Testis (tissue), 3 donors: ENCODE data around the gene SAMD4B. TPM values are rescaled to one million over a fixed set of nuclear protein-coding genes. Genes with fewer than 3 reads are reported as not detected.
A peak's percentile ranks its signal among the peaks of the same experiment; 100 is the strongest.

Experiments
- DNase-seq: peaks from one replicate; pipeline ENCODE4 v3.0.0-alpha.2; 2019
- H3K27ac ChIP-seq, 2 donors: fragments of 200-600 bp; sonication (generic); one replicate each; pipeline ENCODE4 v1.5.1; 2019
- H3K27me3 ChIP-seq: fragments of 200-600 bp; sonication (generic); one replicate; pipeline ENCODE4 v1.5.1; 2019
- H3K36me3 ChIP-seq: fragments of 200-600 bp; sonication (generic); one replicate; pipeline ENCODE4 v1.5.1; 2017; ENCODE audit warnings: low read depth; ENCODE audit errors: missing control alignments
- H3K4me1 ChIP-seq: fragments of 200-600 bp; sonication (generic); one replicate; pipeline ENCODE4 v1.5.1; 2019
- H3K4me3 ChIP-seq, 2 donors: fragments of 200-600 bp; sonication (generic); one replicate each; pipeline ENCODE4 v1.5.1; 2017 to 2019
- H3K9me3 ChIP-seq: fragments of 200-600 bp; sonication (generic); one replicate; pipeline ENCODE4 v1.5.1; 2017
- POLR2A ChIP-seq: fragments of 450-650 bp; IDR thresholded peaks from one replicate; pipeline ENCODE4 v1.6.1; 2017; ENCODE audit warnings: antibody characterized with exemption, mild to moderate bottlenecking, moderate library complexity
- WGBS, 2 donors: methylation state at CpG; one replicate each; pipeline ENCODE4 v1.1.5; 2018; 5-methylcytosine and 5-hydroxymethylcytosine counted together
- intact Hi-C: fragments of 100-400 bp; cut with DNase I; formaldehyde crosslinking; loops from one replicate; pipeline ENCODE4 v1.15.1; 2023; ENCODE audit warnings: low total_unique reads
- polyA plus RNA-seq: library from polyadenylated mRNA; stranded (reverse); fragments of 350-450 nt; fragmentation: Illumina TruSeq; extraction: RNeasy Lipid Tissue Mini Kit (QIAGEN cat#74804); gene quantifications from one replicate; pipeline ENCODE4 v1.2.3, GENCODE V29; 2014; ENCODE audit warnings: low read depth, low replicate concordance; ENCODE audit not compliant: insufficient read depth
- total RNA-seq, 2 donors: library from RNA; depleted of rRNA; stranded (reverse); fragments of >200 nt; gene quantifications; one replicate each; pipeline ENCODE4 v1.2.3, GENCODE V29; 2016
- TF ChIP-seq, protein P1 (sequence below), 3 experiments: fragments of 450-650 bp in 2 of 3; fragments of 200-600 bp in 1 of 3; sonication (generic) in 1 of 3; IDR thresholded peaks; one replicate each; pipeline ENCODE4 v1.5.1; 2016 to 2019; ENCODE audit warnings: antibody characterized with exemption in 3 of 3, mild to moderate bottlenecking in 2 of 3, moderate library complexity in 1 of 3

SAMD4B gene
- total and polyA plus RNA-seq, 3 donors from 2014 or later = 159 to 276 (median 228) TPM

DNA sequence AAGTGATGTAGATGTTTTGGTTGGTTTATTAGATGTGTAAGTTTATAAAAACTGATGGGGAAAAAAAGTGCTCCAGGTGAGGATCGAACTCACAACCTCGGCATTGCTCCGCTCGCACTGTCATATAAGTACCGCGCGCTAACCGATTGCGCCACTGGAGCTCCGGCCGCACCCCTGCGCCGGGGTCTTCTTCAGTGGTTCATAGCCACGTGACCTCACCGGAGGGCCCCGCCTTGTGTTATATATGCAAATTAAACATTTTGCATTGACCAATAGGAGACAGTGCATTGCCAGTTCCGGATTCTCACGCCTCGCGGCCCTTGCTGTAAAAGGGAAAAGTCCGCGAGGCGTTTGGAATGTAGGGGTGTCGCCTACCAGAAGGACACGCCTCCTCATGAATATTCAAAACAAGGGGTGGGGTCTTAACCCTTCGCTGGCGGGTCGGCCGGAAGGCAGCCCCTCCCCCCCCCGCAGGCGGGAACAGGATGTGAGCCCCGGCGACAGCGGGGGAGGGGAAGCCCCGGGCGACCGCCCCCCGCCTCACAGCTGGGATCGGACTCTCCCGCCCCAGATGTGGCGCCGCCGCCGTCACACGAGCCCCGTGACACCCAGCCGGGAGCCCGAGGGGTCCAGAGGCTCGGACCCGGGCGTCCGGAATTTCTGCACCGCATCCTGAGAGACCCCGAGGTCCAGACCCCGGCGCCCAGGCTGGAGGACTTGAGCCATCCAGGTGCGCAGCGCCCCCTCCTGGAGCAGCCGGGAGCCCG is 70.1 kb downstream of the SAMD4B start, which contains the start of gene PLEKHG2:
TSS of gene PLEKHG2 (plus strand) at position 570 of the 767 bp plus-strand sequence. CDS start 1,418 bp downstream, outside the sequence.
- peak; percentile 99 for DNase-seq
- intact Hi-C loops = no loop called here
- H3K4me3 ChIP-seq = peak within 1 kb of the TSS; percentile 69 to 89
- no peaks in the 10 kb centered on the region for H3K36me3 ChIP-seq
- 0% methylated on average over 25 to 44 of the region's 60 CpGs for WGBS, 2 donors
- TF ChIP-seq, protein P1, sequence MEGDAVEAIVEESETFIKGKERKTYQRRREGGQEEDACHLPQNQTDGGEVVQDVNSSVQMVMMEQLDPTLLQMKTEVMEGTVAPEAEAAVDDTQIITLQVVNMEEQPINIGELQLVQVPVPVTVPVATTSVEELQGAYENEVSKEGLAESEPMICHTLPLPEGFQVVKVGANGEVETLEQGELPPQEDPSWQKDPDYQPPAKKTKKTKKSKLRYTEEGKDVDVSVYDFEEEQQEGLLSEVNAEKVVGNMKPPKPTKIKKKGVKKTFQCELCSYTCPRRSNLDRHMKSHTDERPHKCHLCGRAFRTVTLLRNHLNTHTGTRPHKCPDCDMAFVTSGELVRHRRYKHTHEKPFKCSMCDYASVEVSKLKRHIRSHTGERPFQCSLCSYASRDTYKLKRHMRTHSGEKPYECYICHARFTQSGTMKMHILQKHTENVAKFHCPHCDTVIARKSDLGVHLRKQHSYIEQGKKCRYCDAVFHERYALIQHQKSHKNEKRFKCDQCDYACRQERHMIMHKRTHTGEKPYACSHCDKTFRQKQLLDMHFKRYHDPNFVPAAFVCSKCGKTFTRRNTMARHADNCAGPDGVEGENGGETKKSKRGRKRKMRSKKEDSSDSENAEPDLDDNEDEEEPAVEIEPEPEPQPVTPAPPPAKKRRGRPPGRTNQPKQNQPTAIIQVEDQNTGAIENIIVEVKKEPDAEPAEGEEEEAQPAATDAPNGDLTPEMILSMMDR (IDR thresholded peaks at IDR 0.05) = peak in 2 of 3 experiments; percentile 83 to 90
- no peak for TF ChIP-seq POLR2A
- H3K4me1 ChIP-seq = peaks cover 18% of the 10 kb centered on the region
- H3K27ac ChIP-seq = peak within 1 kb of the TSS; percentile 92 to 95
- H3K27me3 ChIP-seq = no peaks in the 10 kb centered on the region
- no peaks in the 10 kb centered on the region for H3K9me3 ChIP-seq

DNA sequence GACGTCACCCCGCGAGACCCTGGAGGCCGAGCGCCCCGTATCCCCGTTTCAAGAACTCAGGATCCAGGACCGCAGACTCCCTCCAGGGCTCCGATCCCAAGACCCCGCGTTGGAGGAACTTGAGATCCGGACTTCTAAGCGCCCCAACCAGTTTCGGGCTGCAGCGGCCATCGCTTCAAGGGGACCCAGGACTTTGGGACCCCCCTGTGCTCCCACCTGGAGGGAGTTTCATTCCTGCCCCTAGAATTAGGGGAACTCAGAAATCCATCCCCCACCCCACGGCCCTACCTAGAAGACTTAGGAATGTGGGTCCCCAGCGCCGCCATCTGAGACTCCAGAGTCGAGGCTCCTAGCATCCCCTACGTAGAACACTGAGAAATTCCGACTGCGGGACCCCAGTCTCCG is 70.6 kb downstream of the SAMD4B start:
- peak overlapping the region; percentile 92 to 94 for H3K27ac ChIP-seq
- 1% methylated on average over 24 of the region's 24 CpGs; no CpG with 5 or more reads in 1 of the 2 donors for WGBS, 2 donors
- TF ChIP-seq POLR2A = no peak
- TF ChIP-seq, protein P1 (IDR thresholded peaks at IDR 0.05) = peak in 1 of 3 experiments; percentile 78
- intact Hi-C loops = no loop called here
- H3K4me1 ChIP-seq = peaks cover 18% of the 10 kb centered on the region
- H3K27me3 ChIP-seq = no peaks in the 10 kb centered on the region
- H3K9me3 ChIP-seq = no peaks in the 10 kb centered on the region
- H3K36me3 ChIP-seq = no peaks in the 10 kb centered on the region
- H3K4me3 ChIP-seq = peak overlapping the region; percentile 69 to 89
- no peak for DNase-seq

- no peaks in the 10 kb centered on the region for H3K27me3 ChIP-seq
- 1% methylated on average over 17 to 47 of the region's 54 CpGs for WGBS, 2 donors
- H3K36me3 ChIP-seq = no peaks in the 10 kb centered on the region
- intact Hi-C loops = no loop called here
- no peak for TF ChIP-seq POLR2A
- TF ChIP-seq, protein P1 (IDR thresholded peaks at IDR 0.05) = no peak
- H3K9me3 ChIP-seq = no peaks in the 10 kb centered on the region
- peak overlapping the region; percentile 92 to 94 for H3K27ac ChIP-seq
- H3K4me1 ChIP-seq = peaks cover 18% of the 10 kb centered on the region
- peak overlapping the region; percentile 69 to 89 for H3K4me3 ChIP-seq
- peak; percentile 61 for DNase-seq
Measured at GRCh38 chr19:39413272-39413910, 71.2 kb downstream of the SAMD4B start.

GRCh38 chr19:39413911-39414608 is 71.8 kb downstream of the SAMD4B start:
- Histone ChIP-seq H3K4me3 (peak overlapping the region; percentile 69 to 89), H3K9me3 (no peaks in the 10 kb centered on the region), H3K27me3 (no peaks in the 10 kb centered on the region), H3K4me1 (peaks cover 18% of the 10 kb centered on the region), H3K36me3 (no peaks in the 10 kb centered on the region), H3K27ac (peak overlapping the region; percentile 92 to 94)
- WGBS, 2 donors = 29 to 41% methylated on average over 18 of the region's 18 CpGs
- DNase-seq = no peak
- TF ChIP-seq POLR2A = no peak
- TF ChIP-seq, protein P1 (IDR thresholded peaks at IDR 0.05) = no peak
- intact Hi-C loops = no loop called here
